SK-N-SH (cell line): ENCODE data around the gene FAM131C. TPM values are rescaled to one million over a fixed set of nuclear protein-coding genes. Genes with fewer than 3 reads are reported as not detected.

Experiments used
- CTCF ChIA-PET: fragments of 300-600, 350-600 bp; formaldehyde crosslinking; extraction: SDS; loops from one replicate; lab custom pipeline; 2021; lab: Yijun Ruan, JAX
- POLR2A ChIA-PET: fragments of 350-600 bp; sonication (Branson Sonifier 250); formaldehyde crosslinking; extraction: SDS; loops from one replicate; lab custom pipeline; 2020; ENCODE audit warnings: antibody characterized with exemption, inconsistent platforms; lab: Yijun Ruan, JAX
- DNase-seq: peaks from one replicate; pipeline ENCODE4 v3.0.0; 2012
- H2AFZ ChIP-seq: fragments of 200-600 bp; sonication (generic); 2 replicates; pipeline ENCODE4 v1.8.1; 2016; ENCODE audit warnings: antibody characterized with exemption, mild to moderate bottlenecking, low read depth
- H3F3A ChIP-seq: fragments of 200-600 bp; sonication (generic); replicated peaks from 2 replicates; pipeline ENCODE3; 2016; ENCODE audit warnings: antibody characterized with exemption, mild to moderate bottlenecking; ENCODE audit not compliant: insufficient read depth
- H3K27ac ChIP-seq, 2 experiments: fragments of 200-500 bp in 1 of 2; fragments of 200-600 bp in 1 of 2; sonication (Bioruptor generic) in 1 of 2; sonication (generic), shearing (Covaris generic) in 1 of 2; 2 replicates each; pipeline versions ENCODE4 v1.5.1 to v1.6.1; 2014 to 2016; ENCODE audit warnings: low read depth in 2 of 2, inconsistent platforms in 1 of 2, low read length in 1 of 2, mild to moderate bottlenecking in 1 of 2, mixed read lengths in 1 of 2
- H3K27me3 ChIP-seq: fragments of 200-600 bp; sonication (generic), shearing (Covaris generic); 2 replicates; pipeline ENCODE4 v1.6.1; 2016; ENCODE audit warnings: mixed run types; ENCODE audit not compliant: insufficient read depth
- H3K36me3 ChIP-seq, 2 experiments: fragments of 200-500 bp in 1 of 2; fragments of 200-600 bp in 1 of 2; sonication (Bioruptor generic) in 1 of 2; sonication (generic) in 1 of 2; replicated peaks in 1 of 2; 2 replicates each; pipeline versions ENCODE3 to v1.5.1; 2014 to 2016; ENCODE audit warnings: low read length in 1 of 2, mild to moderate bottlenecking in 1 of 2; ENCODE audit not compliant: insufficient read depth in 2 of 2, control insufficient read depth in 1 of 2
- H3K4me1 ChIP-seq, 2 experiments: fragments of 200-500 bp in 1 of 2; fragments of 200-600 bp in 1 of 2; sonication (Bioruptor generic) in 1 of 2; sonication (generic), shearing (Covaris generic) in 1 of 2; 2 replicates each; pipeline versions ENCODE4 v1.5.1 to v1.6.1; 2014 to 2016; ENCODE audit warnings: low read depth in 1 of 2, low read length in 1 of 2, mixed run types in 1 of 2; ENCODE audit not compliant: insufficient read depth in 2 of 2, control insufficient read depth in 1 of 2
- H3K4me2 ChIP-seq: fragments of 200-600 bp; sonication (generic), shearing (Covaris generic); 2 replicates; pipeline ENCODE4 v1.6.1; 2017; ENCODE audit warnings: mixed run types
- H3K4me3 ChIP-seq, 2 experiments: fragments of 200-500 bp in 1 of 2; fragments of 200-600 bp in 1 of 2; sonication (Bioruptor generic) in 1 of 2; sonication (generic), shearing (Covaris generic) in 1 of 2; 2 replicates each; pipeline versions ENCODE4 v1.5.1 to v1.8.1; 2014 to 2016; ENCODE audit warnings: low read depth in 2 of 2, inconsistent platforms in 1 of 2, low read length in 1 of 2, mild to moderate bottlenecking in 1 of 2, mixed read lengths in 1 of 2, moderate library complexity in 1 of 2
- H3K79me2 ChIP-seq: fragments of 200-600 bp; sonication (generic); 2 replicates; pipeline ENCODE4 v1.8.1; 2017; ENCODE audit warnings: mild to moderate bottlenecking; ENCODE audit not compliant: insufficient read depth
- H3K9ac ChIP-seq: fragments of 200-600 bp; sonication (generic); 2 replicates; pipeline ENCODE4 v1.6.1; 2017; ENCODE audit warnings: mixed run types
- H3K9me2 ChIP-seq: fragments of 200-600 bp; sonication (generic); 2 replicates; pipeline ENCODE4 v1.6.1; 2017; ENCODE audit warnings: mixed run types
- H3K9me3 ChIP-seq: fragments of 200-600 bp; sonication (generic); 2 replicates; pipeline ENCODE4 v1.6.1; 2017; ENCODE audit warnings: mixed run types, mild to moderate bottlenecking, moderate library complexity
- H4K20me1 ChIP-seq: fragments of 200-600 bp; sonication (generic); 2 replicates; pipeline ENCODE4 v1.6.1; 2017; ENCODE audit warnings: mild to moderate bottlenecking, mixed run types; ENCODE audit not compliant: insufficient read depth
- CTCF ChIP-seq: fragments of 200-600 bp; sonication (generic); IDR thresholded peaks from 2 replicates; pipeline ENCODE4 v1.6.1; 2017; ENCODE audit warnings: antibody characterized with exemption, mild to moderate bottlenecking, moderate library complexity
- EZH2phosphoT487 ChIP-seq: fragments of 200-600 bp; sonication (generic); IDR thresholded peaks from 2 replicates; pipeline ENCODE4 v1.6.1; 2017; ENCODE audit warnings: low read depth, mixed run types, mild to moderate bottlenecking, antibody characterized with exemption, moderate library complexity, borderline replicate concordance
- FOSL2 ChIP-seq: IDR thresholded peaks from 2 replicates; pipeline ENCODE4 v1.4.0; 2012; ENCODE audit warnings: low read depth, mild to moderate bottlenecking, moderate library complexity, borderline replicate concordance
- IRF3 ChIP-seq: fragments of 150-350 bp; IDR thresholded peaks from 2 replicates; pipeline ENCODE4 v1.6.1; 2016; ENCODE audit warnings: mild to moderate bottlenecking, low read depth, low read length
- MAX ChIP-seq: IDR thresholded peaks from 2 replicates; pipeline ENCODE4 v1.4.0; 2012; ENCODE audit warnings: low read depth
- MEF2A ChIP-seq: IDR thresholded peaks from 2 replicates; pipeline ENCODE4 v1.4.0; 2012; ENCODE audit warnings: low read depth, borderline replicate concordance
- NFIC ChIP-seq: IDR thresholded peaks from 2 replicates; pipeline ENCODE4 v1.4.0; 2012; ENCODE audit warnings: borderline replicate concordance
- NRF1 ChIP-seq: IDR thresholded peaks from 2 replicates; pipeline ENCODE4 v1.6.1; 2012; ENCODE audit warnings: low read depth, mild to moderate bottlenecking, low read length
- PBX3 ChIP-seq: IDR thresholded peaks from 2 replicates; pipeline ENCODE4; 2012
- POLR2AphosphoS5 ChIP-seq: IDR thresholded peaks from 2 replicates; pipeline ENCODE4 v1.6.1; 2012; ENCODE audit warnings: low read depth, low read length
- RAD21 ChIP-seq: IDR thresholded peaks from 2 replicates; pipeline ENCODE4 v1.6.1; 2012; ENCODE audit warnings: mild to moderate bottlenecking, low read length
- RXRA ChIP-seq: IDR thresholded peaks from 2 replicates; pipeline ENCODE4 v1.4.0; 2012; ENCODE audit warnings: low read depth, mild to moderate bottlenecking, borderline replicate concordance
- TEAD4 ChIP-seq: IDR thresholded peaks from 2 replicates; pipeline ENCODE4 v1.4.0; 2012; ENCODE audit warnings: mild to moderate bottlenecking, borderline replicate concordance; ENCODE audit not compliant: insufficient read depth
- YY1 ChIP-seq: IDR thresholded peaks from 2 replicates; pipeline ENCODE4 v1.4.0; 2012; ENCODE audit warnings: low read depth, mild to moderate bottlenecking
- WGBS: methylation state at CpG from one replicate; pipeline ENCODE4 v1.1.6; 2017; ENCODE audit warnings: low lambda C conversion rate; 5-methylcytosine and 5-hydroxymethylcytosine counted together
- polyA plus RNA-seq, 3 experiments: library from polyadenylated mRNA; depleted of rRNA; stranded (reverse); fragments of >200 nt; gene quantifications; 2 replicates each; pipeline ENCODE4 v1.2.3, GENCODE V29; 2012

The FAM131C gene
- polyA plus RNA-seq, 1 of the 3 experiments (the other 2 are of a cell fraction), result 1.6 TPM

- peaks cover 10 to 39% of the 10 kb centered on the region in 2 experiments; a peak in 2 of 4 replicates for H3K4me1 ChIP-seq
- H3K9me3 ChIP-seq, result no peaks in the 10 kb centered on the region
- DNase-seq, result no peak
Measured at GRCh38 chr1:16020325-16020724, 53.1 kb downstream of the FAM131C start.

More at GRCh38 chr1:16020325-16020724, 53.1 kb downstream of the FAM131C start:
- no peak overlapping the region for H3K27ac ChIP-seq
- H3K79me2 ChIP-seq, result no peaks in the 10 kb centered on the region
- TF ChIP-seq MAX, result no peak
- no peak for TF ChIP-seq NRF1
- no peak for TF ChIP-seq RXRA
- no peak for TF ChIP-seq CTCF
- no peak for TF ChIP-seq YY1
- no peak for TF ChIP-seq IRF3
- no peak for TF ChIP-seq PBX3
- no peak for TF ChIP-seq TEAD4
- TF ChIP-seq FOSL2, result no peak
- TF ChIP-seq POLR2AphosphoS5, result no peak
- TF ChIP-seq MEF2A, result no peak
- TF ChIP-seq EZH2phosphoT487, result no peak
- TF ChIP-seq NFIC, result no peak
- no peak for TF ChIP-seq RAD21
- CTCF ChIA-PET, result interaction anchor here (0.7 to 2.9 kb wide), 4 partner anchors 35 to 228 kb away, joined by 3 to 14 read pairs (median 4); no protein-coding TSS in a partner anchor
- H3K9ac ChIP-seq, result no peak overlapping the region
- POLR2A ChIA-PET, result interaction anchor here (0.6 kb wide), 1 partner anchor 1416 kb away, joined by 4 read pairs; no protein-coding TSS in a partner anchor
- H2AFZ ChIP-seq, result no peak overlapping the region
- H3K27me3 ChIP-seq, result no peaks in the 10 kb centered on the region
- H3K4me2 ChIP-seq, result no peak overlapping the region
- no peaks in the 10 kb centered on the region for H3F3A ChIP-seq
- no peaks in the 10 kb centered on the region for H4K20me1 ChIP-seq
- no peaks in the 10 kb centered on the region for H3K36me3 ChIP-seq
- no peaks in the 10 kb centered on the region for H3K9me2 ChIP-seq
- no peak overlapping the region for H3K4me3 ChIP-seq
- 96% methylated on average over 4 of the region's 6 CpGs for WGBS
